Hepatocyte (in vitro differentiated cells): Measurements from ENCODE around the gene TMPRSS9.

ENCODE experiments used
- EZH2 ChIP-seq: fragments of 200-600 bp; sonication (generic); IDR thresholded peaks from 2 replicates; pipeline ENCODE4 v1.6.1; 2016; ENCODE audit warnings: antibody characterized with exemption, mild to moderate bottlenecking, borderline replicate concordance
- EZH2phosphoT487 ChIP-seq: fragments of 200-600 bp; sonication (generic); IDR thresholded peaks from one replicate; pipeline ENCODE4 v1.6.1; 2018; ENCODE audit warnings: antibody characterized with exemption, mild to moderate bottlenecking, low read depth, moderate library complexity; ENCODE audit not compliant: unreplicated experiment, severe bottlenecking
- TF ChIP-seq, protein P1 (sequence below): fragments of 200-600 bp; sonication (generic); IDR thresholded peaks from 2 replicates; pipeline ENCODE4 v1.5.1; 2016; ENCODE audit warnings: antibody characterized with exemption, mild to moderate bottlenecking; ENCODE audit not compliant: poor library complexity

DNA sequence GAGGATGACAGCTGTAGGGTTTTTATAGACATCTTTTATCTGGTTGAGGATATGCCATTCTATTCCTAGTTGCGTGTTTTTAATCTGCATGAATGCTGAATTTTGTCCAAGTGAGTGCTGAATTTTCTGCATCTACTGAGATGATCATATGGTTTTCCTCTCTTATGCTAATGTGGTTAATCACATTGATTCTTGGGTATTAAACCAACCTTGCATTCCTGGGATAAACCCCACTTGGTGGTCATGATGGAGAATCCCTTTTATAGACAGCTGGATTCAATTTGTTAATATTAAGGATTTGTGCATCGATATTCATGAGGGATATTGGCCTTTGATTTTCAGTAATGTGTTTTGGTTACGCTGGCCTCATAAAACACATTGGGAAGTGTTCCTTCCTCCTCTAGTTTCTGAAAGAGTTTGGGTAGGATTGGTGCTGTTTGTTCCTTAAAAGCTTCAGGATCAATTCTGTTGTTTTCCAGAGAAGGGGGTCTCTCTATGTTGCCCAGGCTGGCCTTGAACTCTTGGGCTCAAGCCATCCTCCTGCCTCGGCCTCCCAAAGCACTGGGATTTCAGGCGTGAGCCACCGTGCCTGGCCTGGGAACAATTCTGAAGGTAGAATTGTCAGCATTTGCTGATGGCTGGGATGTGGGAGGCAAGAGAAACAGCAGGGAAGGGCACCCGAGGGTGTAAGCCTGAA lies 44.8 kb upstream of the TMPRSS9 start:
- TF ChIP-seq EZH2phosphoT487 (no peak), EZH2 (no peak)
- TF ChIP-seq, protein P1, sequence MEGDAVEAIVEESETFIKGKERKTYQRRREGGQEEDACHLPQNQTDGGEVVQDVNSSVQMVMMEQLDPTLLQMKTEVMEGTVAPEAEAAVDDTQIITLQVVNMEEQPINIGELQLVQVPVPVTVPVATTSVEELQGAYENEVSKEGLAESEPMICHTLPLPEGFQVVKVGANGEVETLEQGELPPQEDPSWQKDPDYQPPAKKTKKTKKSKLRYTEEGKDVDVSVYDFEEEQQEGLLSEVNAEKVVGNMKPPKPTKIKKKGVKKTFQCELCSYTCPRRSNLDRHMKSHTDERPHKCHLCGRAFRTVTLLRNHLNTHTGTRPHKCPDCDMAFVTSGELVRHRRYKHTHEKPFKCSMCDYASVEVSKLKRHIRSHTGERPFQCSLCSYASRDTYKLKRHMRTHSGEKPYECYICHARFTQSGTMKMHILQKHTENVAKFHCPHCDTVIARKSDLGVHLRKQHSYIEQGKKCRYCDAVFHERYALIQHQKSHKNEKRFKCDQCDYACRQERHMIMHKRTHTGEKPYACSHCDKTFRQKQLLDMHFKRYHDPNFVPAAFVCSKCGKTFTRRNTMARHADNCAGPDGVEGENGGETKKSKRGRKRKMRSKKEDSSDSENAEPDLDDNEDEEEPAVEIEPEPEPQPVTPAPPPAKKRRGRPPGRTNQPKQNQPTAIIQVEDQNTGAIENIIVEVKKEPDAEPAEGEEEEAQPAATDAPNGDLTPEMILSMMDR, result no peak
